BE2C (cell line): Measurements from ENCODE around the gene DMRTC1B. TPM values are rescaled to one million over a fixed set of nuclear protein-coding genes. Genes with fewer than 3 reads are reported as not detected.
A peak's percentile ranks its signal among the peaks of the same experiment; 100 is the strongest.
"Not testable (repeated sequence)": the region's sequence is repeated elsewhere in the genome, so short reads cannot be mapped to it uniquely, and the experiment has no call there.

ENCODE experiments used
- DNase-seq: peaks from one replicate; pipeline ENCODE4 v3.0.0-alpha.2; 2020
- H3K27me3 ChIP-seq: fragments of 250-450 bp; sonication (Bioruptor Pico); 2 replicates; pipeline ENCODE4 v1.5.1; 2020; ENCODE audit warnings: mild to moderate bottlenecking
- H3K36me3 ChIP-seq: fragments of 250-450 bp; sonication (Bioruptor Pico); 2 replicates; pipeline ENCODE4 v1.5.1; 2020; ENCODE audit warnings: mild to moderate bottlenecking
- H3K4me1 ChIP-seq: fragments of 250-450 bp; sonication (Bioruptor Pico); 2 replicates; pipeline ENCODE4 v1.5.1; 2020
- H3K4me3 ChIP-seq: 2 replicates; pipeline ENCODE4 v1.5.1; 2011; ENCODE audit warnings: low read depth, low read length
- H3K9me3 ChIP-seq: fragments of 250-450 bp; sonication (Bioruptor Pico); 2 replicates; pipeline ENCODE4 v1.5.1; 2020
- polyA plus RNA-seq: library from polyadenylated mRNA; unstranded; fragments of >200 nt; gene quantifications from one replicate; pipeline ENCODE4 v1.2.1, GENCODE V29; 2012; ENCODE audit warnings: low read depth, missing spikeins; ENCODE audit not compliant: insufficient read length, insufficient read depth
- TF ChIP-seq, protein P1 (sequence below): IDR thresholded peaks from 2 replicates; pipeline ENCODE4 v1.5.1; 2012; ENCODE audit warnings: mild to moderate bottlenecking, low read depth, low read length

Gene DMRTC1B, protein sequence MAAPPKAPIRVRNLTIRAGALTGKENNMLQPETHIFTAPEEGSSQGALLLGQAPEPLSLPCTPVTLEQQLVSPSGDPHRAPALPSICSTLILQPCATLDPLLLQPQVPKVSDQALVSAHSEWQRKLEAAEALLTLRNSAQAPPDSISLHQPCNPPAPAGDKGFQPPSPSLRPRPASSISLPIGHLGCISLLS
- polyA plus RNA-seq: not detected

DNA sequence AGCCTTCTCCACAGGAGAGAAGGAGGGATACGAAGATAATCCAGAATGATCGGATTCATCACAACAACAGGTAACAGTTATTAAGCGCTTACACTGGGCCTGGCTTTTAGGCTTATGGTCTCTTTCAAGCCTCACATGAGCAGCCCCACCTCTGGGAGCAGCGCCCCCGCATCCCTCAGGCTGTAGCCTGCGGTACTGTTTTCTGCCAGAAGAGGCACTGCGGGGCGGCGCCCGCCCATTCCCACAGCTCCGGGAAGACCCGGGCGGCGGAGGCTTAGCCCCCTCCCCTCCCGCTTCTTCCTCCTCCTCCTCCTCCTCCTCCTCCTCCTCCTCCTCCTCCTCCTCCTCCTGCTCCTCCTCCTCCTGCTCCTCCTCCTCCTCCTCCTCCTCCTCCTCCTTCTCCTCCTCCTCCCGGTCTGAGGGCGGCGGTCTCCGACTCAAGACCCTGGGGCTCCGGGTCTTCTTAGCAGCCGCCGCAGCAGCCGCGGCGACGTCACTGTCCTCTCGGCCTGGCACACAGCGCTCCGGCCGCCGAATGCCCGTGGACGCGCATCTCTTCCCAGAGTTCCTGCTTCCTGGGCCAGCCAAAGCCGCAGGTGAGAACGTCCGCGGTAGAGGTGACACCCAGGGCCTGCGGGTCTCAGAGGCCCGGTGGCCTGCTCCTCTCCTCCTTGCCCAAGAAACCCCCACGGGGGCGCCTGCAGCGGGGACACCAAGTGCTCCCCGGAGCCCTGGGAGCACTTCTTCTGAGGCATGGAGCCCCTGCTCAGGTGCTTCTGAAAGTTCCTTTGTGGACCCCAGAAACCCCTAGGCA lies at the start of gene DMRTC1B:
Gene DMRTC1B (plus strand): TSS at position 238 of the 814 bp plus-strand sequence. CDS start 68,246 bp downstream, outside the sequence.
- H3K9me3 ChIP-seq, H3K4me3 ChIP-seq, H3K36me3 ChIP-seq, H3K4me1 ChIP-seq, H3K27me3 ChIP-seq, DNase-seq: not testable (repeated sequence)

DNA sequence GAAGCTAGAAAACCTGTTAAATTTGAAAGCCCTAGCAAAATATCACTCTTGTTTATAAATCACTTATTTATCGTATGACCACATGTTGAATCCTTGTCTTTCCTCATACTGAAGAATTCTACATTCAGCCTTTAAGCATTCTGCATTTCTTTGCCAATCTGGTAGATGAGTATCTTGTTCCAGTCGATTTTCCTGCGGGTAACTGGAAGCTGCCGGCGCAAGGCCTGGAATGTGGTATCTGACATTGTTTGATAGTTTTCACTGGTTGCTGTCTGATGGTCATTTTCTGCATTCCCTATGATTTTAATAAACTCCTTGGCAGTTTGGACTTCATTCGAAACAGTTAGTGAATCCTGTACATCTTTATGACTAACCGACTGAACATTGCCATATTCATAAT lies 48.8 kb upstream of the DMRTC1B start:
- no peaks in the 10 kb centered on the region for H3K4me1 ChIP-seq
- H3K27me3 ChIP-seq: no peaks in the 10 kb centered on the region
- TF ChIP-seq, protein P1, sequence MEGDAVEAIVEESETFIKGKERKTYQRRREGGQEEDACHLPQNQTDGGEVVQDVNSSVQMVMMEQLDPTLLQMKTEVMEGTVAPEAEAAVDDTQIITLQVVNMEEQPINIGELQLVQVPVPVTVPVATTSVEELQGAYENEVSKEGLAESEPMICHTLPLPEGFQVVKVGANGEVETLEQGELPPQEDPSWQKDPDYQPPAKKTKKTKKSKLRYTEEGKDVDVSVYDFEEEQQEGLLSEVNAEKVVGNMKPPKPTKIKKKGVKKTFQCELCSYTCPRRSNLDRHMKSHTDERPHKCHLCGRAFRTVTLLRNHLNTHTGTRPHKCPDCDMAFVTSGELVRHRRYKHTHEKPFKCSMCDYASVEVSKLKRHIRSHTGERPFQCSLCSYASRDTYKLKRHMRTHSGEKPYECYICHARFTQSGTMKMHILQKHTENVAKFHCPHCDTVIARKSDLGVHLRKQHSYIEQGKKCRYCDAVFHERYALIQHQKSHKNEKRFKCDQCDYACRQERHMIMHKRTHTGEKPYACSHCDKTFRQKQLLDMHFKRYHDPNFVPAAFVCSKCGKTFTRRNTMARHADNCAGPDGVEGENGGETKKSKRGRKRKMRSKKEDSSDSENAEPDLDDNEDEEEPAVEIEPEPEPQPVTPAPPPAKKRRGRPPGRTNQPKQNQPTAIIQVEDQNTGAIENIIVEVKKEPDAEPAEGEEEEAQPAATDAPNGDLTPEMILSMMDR: no peak
- no peak for DNase-seq
- H3K36me3 ChIP-seq: no peaks in the 10 kb centered on the region
- H3K4me3 ChIP-seq: no peak overlapping the region
- H3K9me3 ChIP-seq: no peaks in the 10 kb centered on the region

DNA sequence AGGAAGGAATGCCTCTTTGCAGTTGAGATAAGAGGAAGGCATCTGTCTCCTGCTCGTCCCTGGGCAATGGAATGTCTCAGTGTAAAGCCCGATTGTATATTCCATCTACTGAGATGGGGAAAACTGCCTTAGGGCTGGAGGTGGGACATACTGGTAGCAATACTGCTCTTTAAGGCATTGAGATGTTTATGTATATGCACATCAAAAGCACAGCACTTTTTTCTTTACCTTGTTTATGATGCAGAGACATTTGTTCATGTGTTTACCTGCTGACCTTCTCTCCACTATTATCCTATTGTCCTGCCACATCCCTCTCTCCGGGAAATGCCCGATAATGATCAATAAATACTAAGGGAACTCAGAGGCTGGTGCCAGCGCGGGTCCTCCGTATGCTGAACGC lies 43.1 kb upstream of the DMRTC1B start:
- H3K9me3 ChIP-seq, H3K4me1 ChIP-seq, H3K36me3 ChIP-seq, H3K4me3 ChIP-seq, H3K27me3 ChIP-seq: not testable (repeated sequence)
- DNase-seq: peak; percentile 8

DNA sequence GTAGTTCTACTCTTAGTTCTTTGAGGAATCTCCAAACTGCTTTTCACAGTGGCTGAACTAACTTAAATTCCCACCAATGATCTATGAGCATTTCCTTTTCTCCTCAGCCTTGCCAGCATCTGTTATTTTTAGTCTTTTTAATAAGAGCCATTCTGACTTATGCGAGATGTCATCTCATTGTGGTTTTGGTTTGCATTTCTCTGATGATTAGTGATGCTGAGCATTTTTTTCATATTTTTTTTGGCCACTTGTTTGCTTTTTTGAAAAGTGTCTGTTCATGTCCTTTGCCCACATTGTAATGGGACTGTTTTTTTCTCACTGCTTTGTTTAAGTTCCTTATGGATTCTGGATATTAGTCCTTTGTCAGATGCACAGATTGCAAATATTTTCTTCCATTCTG lies 41.1 kb upstream of the DMRTC1B start:
- H3K4me3 ChIP-seq: no peak overlapping the region
- H3K4me1 ChIP-seq: no peaks in the 10 kb centered on the region
- no peaks in the 10 kb centered on the region for H3K9me3 ChIP-seq
- no peak for DNase-seq
- H3K27me3 ChIP-seq: no peaks in the 10 kb centered on the region
- TF ChIP-seq, protein P1: no peak
- no peaks in the 10 kb centered on the region for H3K36me3 ChIP-seq

DNA sequence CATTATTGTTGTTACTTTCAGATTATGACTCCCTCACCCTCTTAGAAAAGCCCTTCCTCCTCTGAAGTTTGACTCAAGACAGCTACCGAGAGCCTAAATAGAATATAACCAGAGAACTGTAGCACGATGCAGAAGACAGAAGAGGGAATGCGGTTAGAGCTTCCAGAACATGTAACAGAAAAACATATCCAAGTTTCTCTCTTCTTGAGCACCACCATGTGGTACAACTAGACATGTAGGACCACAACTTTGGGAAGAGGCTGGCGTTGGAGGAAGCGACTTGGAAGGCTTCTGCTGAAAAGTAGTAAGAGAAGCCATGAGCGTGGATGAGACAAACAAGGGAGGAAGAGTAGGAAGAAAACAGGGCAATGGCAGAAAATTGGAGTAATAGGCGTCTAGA lies 31.1 kb upstream of the DMRTC1B start:
- not testable (repeated sequence) for H3K4me1 ChIP-seq, DNase-seq

DNA sequence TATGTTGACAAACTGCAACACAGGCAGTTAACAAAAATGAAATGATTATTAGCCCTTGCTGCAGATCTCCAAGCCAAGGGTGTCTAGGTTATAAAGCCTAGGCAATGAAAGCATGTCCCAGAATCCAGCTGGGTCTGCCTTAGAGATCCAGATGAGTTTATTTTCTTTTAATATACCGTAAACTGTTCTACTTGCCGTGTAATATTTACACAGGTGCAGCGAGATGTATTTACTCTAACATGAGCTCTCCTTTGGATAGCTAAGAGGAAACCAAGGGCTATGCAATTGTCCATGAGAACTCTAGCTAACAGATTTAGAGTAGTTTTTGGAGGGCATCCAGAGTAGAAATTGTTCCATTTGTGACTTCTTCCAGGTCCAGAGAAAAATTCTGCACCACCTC lies 28.1 kb upstream of the DMRTC1B start:
- not testable (repeated sequence) for H3K4me1 ChIP-seq, H3K27me3 ChIP-seq, H3K36me3 ChIP-seq, DNase-seq, H3K9me3 ChIP-seq, H3K4me3 ChIP-seq

More for the DNA sequence above, 31.1 kb upstream of the DMRTC1B start:
- H3K36me3 ChIP-seq, H3K4me3 ChIP-seq, H3K9me3 ChIP-seq, H3K27me3 ChIP-seq: not testable (repeated sequence)

DNA sequence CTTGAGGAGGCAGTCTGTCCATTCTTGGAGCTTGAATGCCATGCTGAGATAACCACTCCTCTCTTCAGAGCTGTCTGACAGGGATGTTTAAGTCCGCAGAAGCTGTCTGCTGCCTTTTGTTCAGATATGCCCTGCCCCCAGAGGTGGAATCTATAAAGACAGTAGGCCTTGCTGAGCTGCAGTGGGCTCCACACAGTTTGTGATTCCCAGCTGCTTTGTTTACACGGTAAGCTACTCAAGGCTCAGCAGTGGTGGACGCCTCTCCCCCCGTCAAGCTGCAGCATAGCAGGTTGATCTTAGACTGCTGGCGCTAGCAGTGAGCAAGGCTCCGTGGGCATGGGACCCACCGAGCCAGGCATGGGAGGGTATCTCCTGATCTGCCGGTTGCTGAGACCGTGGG lies 16.2 kb upstream of the DMRTC1B start:
- not testable (repeated sequence) for H3K4me1 ChIP-seq, H3K27me3 ChIP-seq, H3K4me3 ChIP-seq, DNase-seq, H3K36me3 ChIP-seq, H3K9me3 ChIP-seq

DNA sequence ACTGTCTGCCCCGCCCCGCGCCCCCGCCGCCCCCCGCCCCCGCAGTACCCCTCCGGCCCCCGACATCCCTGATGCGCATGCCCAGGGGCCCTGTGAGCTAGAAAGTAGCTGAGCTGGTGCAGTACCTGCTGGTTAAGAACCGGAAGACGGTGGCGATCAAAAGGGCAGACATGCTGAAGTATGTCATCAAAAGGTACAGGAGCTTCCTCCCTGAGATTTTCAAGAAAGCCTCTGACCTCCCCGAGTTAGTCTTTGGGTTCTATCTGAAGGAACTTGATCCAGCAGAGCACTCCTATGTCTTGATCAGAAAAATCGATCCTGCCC lies 739 bp downstream of the DMRTC1B start:
- not testable (repeated sequence) for H3K4me3 ChIP-seq, H3K27me3 ChIP-seq, DNase-seq, H3K4me1 ChIP-seq, H3K9me3 ChIP-seq, H3K36me3 ChIP-seq

DNA sequence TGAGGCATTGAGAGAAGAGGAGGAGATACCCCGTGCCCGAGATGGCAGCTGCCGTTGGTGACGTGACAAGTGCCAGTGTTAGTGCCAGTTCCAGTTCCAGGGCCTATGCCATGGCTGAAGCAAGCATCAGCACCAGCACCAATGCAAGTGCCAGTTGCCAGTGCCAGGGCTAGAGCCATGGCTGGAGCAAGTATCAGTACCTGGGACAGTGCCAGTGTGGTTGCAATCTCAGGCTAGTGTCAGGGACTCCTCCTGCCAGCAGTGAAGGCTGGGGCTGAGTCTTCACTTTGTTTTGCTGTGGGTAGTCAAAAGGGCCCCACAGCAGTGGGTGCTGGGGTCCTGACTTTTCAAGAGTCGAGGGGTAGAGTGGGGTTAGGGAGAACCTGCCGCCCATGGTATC lies 1.5 kb downstream of the DMRTC1B start:
- not testable (repeated sequence) for H3K36me3 ChIP-seq, DNase-seq, H3K27me3 ChIP-seq

DNA sequence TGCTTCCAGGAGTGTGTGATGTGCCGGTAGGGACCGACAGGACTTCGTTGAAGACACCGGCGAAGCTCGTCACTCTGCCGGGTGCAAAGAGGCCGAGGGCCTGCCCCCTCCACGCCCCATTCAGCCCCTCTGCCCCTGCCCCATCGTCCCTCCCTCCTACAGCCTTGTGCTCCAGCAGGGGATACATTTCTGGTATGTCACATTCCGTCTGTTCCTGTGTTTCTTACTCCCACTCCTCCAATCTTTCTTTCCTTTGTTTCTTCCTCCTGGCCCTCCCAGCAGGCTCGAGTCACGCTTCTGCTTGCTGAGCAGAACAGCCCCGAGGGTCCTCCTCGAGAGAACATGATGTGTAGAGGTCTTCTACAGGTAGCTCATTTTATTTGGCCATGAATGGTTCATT lies 5.9 kb downstream of the DMRTC1B start, which contains the start of gene FAM236B:
Gene FAM236B (minus strand): TSS at position 101 of the 400 bp plus-strand sequence. CDS start 100 bp downstream, at position 1.
- H3K4me1 ChIP-seq, DNase-seq, H3K4me3 ChIP-seq, H3K36me3 ChIP-seq, H3K27me3 ChIP-seq, H3K9me3 ChIP-seq: not testable (repeated sequence)

More for the DNA sequence above, 1.5 kb downstream of the DMRTC1B start:
- not testable (repeated sequence) for H3K9me3 ChIP-seq, H3K4me3 ChIP-seq, H3K4me1 ChIP-seq

DNA sequence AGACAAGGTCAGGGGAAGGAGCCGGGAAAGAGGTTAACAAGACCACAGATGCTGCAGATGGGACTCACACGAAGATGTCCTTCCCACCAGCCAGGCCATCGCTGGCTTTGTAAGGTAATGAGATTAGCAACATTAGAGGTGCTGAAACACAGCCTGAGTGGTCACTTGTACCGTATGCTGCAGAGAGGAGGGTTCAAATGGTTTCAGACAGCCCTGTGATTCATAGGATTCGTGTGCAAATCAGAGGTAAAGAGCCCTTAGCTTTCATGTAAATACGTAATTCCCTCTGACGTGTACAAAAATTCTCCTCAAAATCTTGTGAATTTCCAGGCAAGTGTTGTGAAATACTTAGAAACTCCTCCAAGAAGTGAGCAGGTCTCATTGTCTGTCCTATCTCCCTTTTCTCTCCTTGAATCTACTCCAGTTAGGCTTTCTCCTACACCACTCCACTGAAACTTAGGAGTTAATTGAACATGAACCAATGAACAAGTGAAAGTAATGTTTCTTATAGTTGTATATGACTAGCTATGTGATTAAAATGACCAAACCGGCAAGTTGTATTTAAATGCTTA lies 6.8 kb downstream of the DMRTC1B start:
- not testable (repeated sequence) for H3K9me3 ChIP-seq, H3K27me3 ChIP-seq, DNase-seq, H3K36me3 ChIP-seq, H3K4me3 ChIP-seq, H3K4me1 ChIP-seq

DNA sequence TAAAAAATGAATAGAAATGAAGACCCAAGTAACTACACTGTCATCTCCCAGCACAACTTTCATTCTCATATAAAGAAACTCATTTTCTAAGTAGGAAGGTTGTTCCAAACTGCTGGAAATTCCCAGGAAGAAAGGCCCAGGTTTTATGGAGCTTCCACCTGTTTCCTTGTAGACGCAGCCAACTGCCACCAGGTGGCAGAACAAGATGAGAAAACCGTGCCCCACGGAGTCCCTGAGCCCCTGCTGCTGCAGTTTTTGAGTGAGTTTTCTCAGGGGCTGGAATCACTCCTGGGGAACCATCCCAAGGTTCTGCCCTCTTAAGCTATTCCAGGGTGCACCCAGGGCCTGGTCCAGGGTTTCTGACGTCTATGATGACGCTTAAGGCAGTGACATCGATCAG lies 7.3 kb downstream of the DMRTC1B start:
- H3K27me3 ChIP-seq, H3K9me3 ChIP-seq, H3K36me3 ChIP-seq, DNase-seq, H3K4me1 ChIP-seq, H3K4me3 ChIP-seq: not testable (repeated sequence)

DNA sequence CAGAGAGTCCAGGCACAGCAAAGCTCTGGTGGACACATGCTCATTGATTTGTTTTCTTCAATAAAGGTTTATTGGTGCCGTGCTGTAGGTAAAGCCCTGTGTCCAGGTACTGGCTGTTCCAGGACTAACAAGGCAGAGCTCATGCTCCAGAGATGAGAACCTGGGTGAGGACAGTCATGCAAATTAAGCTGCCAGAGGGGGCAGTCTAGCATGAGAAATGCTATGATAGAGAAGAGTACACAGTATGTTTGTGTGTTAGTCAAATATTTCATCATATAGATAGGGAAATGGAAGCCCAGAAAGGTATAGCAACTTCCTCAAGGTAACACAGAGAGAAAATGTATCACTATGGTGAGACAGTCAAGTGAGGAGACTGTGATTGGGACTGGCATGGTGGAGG lies 11.5 kb downstream of the DMRTC1B start:
- H3K36me3 ChIP-seq, DNase-seq, H3K9me3 ChIP-seq, H3K4me3 ChIP-seq, H3K4me1 ChIP-seq, H3K27me3 ChIP-seq: not testable (repeated sequence)

DNA sequence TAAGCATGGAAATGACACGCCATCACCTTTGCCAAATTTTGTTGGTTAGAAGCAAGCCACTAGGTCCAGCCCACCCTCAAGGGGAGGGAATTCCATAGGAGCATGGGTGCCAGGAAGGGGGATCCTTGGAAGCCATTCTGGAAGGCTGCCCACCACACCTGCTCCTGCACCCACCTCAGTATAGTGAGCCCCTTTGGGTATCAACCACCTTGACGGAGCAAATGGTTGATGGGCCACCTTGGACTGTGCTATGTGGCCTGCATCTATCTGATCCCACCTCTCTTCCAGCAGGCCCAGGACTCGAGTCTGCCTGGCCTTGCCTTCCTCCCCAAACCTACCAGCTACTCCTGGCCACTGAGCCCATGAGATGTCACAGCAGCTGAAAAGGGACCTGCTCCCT lies 13.7 kb downstream of the DMRTC1B start:
- H3K4me3 ChIP-seq, H3K27me3 ChIP-seq, H3K9me3 ChIP-seq, H3K36me3 ChIP-seq, H3K4me1 ChIP-seq, DNase-seq: not testable (repeated sequence)
